K562 (cell line): Measurements from ENCODE around the gene CXCR6. TPM values are rescaled to one million over a fixed set of nuclear protein-coding genes. Genes with fewer than 3 reads are reported as not detected.
A peak's percentile ranks its signal among the peaks of the same experiment; 100 is the strongest.

Experiments used
- ATAC-seq: fragments of 200-7000 bp; cut with Tn5 transposase; 3 replicates; pipeline ENCODE4 v1.9.1; 2020; ENCODE audit warnings: moderate library complexity
- BruUV-seq: library from RNA; stranded (reverse); fragments of 400-500 nt; replicated peaks from 2 replicates; lab custom pipeline; 2021; lab: Mats Ljungman, UMichigan
- CTCF ChIA-PET: fragments of 300-600 bp; formaldehyde crosslinking; extraction: SDS; loops from one replicate; lab custom pipeline; 2021; ENCODE audit warnings: low intra/inter-chr PET ratio; lab: Yijun Ruan, JAX
- POLR2A ChIA-PET: fragments of 300-600, 350-650 bp; sonication (Branson Sonifier 250); formaldehyde crosslinking; extraction: SDS; loops from one replicate; lab custom pipeline; 2021; ENCODE audit warnings: antibody characterized with exemption, inconsistent platforms; lab: Yijun Ruan, JAX
- DNase-seq, 4 experiments: peaks; one replicate each; pipeline versions ENCODE4 v3.0.0 to v3.0.0-alpha.2; 2011 to 2018; ENCODE audit warnings: low spot score in 3 of 4, mixed read lengths in 3 of 4; ENCODE audit errors: extremely low read depth in 1 of 4
- FAIRE-seq: peaks from 2 replicates; lab custom pipeline; 2011; peaks lifted over from hg19 to GRCh38; lab: Jason Lieb, UNC
- H2AFZ ChIP-seq: 2 replicates; pipeline ENCODE4 v1.6.0; 2011; ENCODE audit warnings: low read depth, low read length, control low read depth, inconsistent platforms
- H3K27ac ChIP-seq: fragments of 200-600 bp; 3 replicates; pipeline ENCODE4 v1.8.0; 2011; ENCODE audit warnings: low read depth, mild to moderate bottlenecking, control low read depth, inconsistent platforms, low read length, moderate library complexity, mixed read lengths; ENCODE audit errors: extremely low read depth
- H3K27me3 ChIP-seq, 2 experiments: fragments of 300-600 bp in 1 of 2; 2 replicates in 1 of 2; 3 replicates in 1 of 2; pipeline versions ENCODE4 v1.6.0 to v1.8.0; 2011; ENCODE audit warnings: inconsistent platforms in 2 of 2, low read length in 2 of 2, mild to moderate bottlenecking in 1 of 2, mixed read lengths in 1 of 2, moderate library complexity in 1 of 2; ENCODE audit not compliant: control insufficient read depth in 2 of 2, insufficient read depth in 2 of 2
- H3K36me3 ChIP-seq: fragments of 300-600 bp; 3 replicates; pipeline ENCODE4 v1.8.0; 2011; ENCODE audit warnings: mild to moderate bottlenecking, low read length, inconsistent platforms; ENCODE audit not compliant: control insufficient read depth, insufficient read depth
- H3K4me1 ChIP-seq, 2 experiments: fragments of 200-600 bp in 1 of 2; replicated peaks in 1 of 2; 2 replicates in 1 of 2; 3 replicates in 1 of 2; pipeline versions ENCODE4 v1.5.1 to v1.8.0; 2011; ENCODE audit warnings: inconsistent platforms in 2 of 2, low read length in 2 of 2, mild to moderate bottlenecking in 1 of 2, mixed read lengths in 1 of 2, moderate library complexity in 1 of 2; ENCODE audit not compliant: control insufficient read depth in 2 of 2, insufficient read depth in 2 of 2
- H3K4me2 ChIP-seq: 2 replicates; pipeline ENCODE4 v1.6.1; 2011; ENCODE audit warnings: low read length, control low read depth, inconsistent platforms, mixed read lengths; ENCODE audit not compliant: insufficient read depth
- H3K4me3 ChIP-seq: fragments of 200-600 bp; sonication (generic), shearing (Covaris generic); 2 replicates; pipeline ENCODE4 v1.5.1; 2016; ENCODE audit warnings: control low read depth, inconsistent platforms
- H3K79me2 ChIP-seq: fragments of 200-600 bp; 3 replicates; pipeline ENCODE4 v1.8.0; 2011; ENCODE audit warnings: low read length, inconsistent platforms; ENCODE audit not compliant: control insufficient read depth, insufficient read depth
- H3K9ac ChIP-seq, 2 experiments: 2 replicates each; pipeline versions ENCODE4 v1.6.0 to v1.6.1; 2011; ENCODE audit warnings: low read depth in 2 of 2, low read length in 2 of 2, control low read depth in 1 of 2, inconsistent platforms in 1 of 2, mild to moderate bottlenecking in 1 of 2, mixed read lengths in 1 of 2; ENCODE audit not compliant: insufficient read depth in 1 of 2
- H3K9me1 ChIP-seq: one replicate; pipeline ENCODE4 v1.6.0; 2011; ENCODE audit warnings: inconsistent platforms, mild to moderate bottlenecking, low read length, moderate library complexity; ENCODE audit not compliant: control insufficient read depth, insufficient read depth
- H3K9me3 ChIP-seq: replicated peaks from 2 replicates; pipeline ENCODE4 v1.5.1; 2011; ENCODE audit warnings: low read depth, low read length, inconsistent platforms; ENCODE audit not compliant: control insufficient read depth, insufficient read depth
- H4K20me1 ChIP-seq: replicated peaks from 2 replicates; pipeline ENCODE4 v1.6.1; 2011; ENCODE audit warnings: low read length, inconsistent platforms, mixed read lengths; ENCODE audit not compliant: control insufficient read depth, insufficient read depth
- BMI1 ChIP-seq: fragments of 150-350 bp; IDR thresholded peaks from 2 replicates; pipeline ENCODE4 v1.6.1; 2014; ENCODE audit warnings: low read length
- CEBPG ChIP-seq, 3 experiments: fragments of 200-800 bp in 1 of 3; sonication (Bioruptor generic) in 1 of 3; sonication (generic) in 1 of 3; formaldehyde crosslinking in 1 of 3; IDR thresholded peaks in 2 of 3; conservative IDR thresholded peaks in 1 of 3; 2 replicates each; pipeline versions ENCODE4 v1.6.1 to v1.8.0; 2016 to 2022; ENCODE audit warnings: missing compliant biosample characterization in 2 of 3, missing genetic modification characterization in 2 of 3, mild to moderate bottlenecking in 1 of 3, missing genetic modification reagents in 1 of 3
- EP300 ChIP-seq: IDR thresholded peaks from 2 replicates; pipeline ENCODE4 v1.6.1; 2012; ENCODE audit warnings: low read length, improper control_type of control experiment
- EZH2 ChIP-seq: IDR thresholded peaks from 2 replicates; pipeline ENCODE4 v1.6.1; 2012; ENCODE audit warnings: low read depth, mild to moderate bottlenecking, inconsistent platforms, low read length, borderline replicate concordance
- GTF2A2 ChIP-seq: IDR thresholded peaks from 2 replicates; pipeline ENCODE4 v1.6.1; 2016; ENCODE audit warnings: mild to moderate bottlenecking, missing genetic modification characterization, missing compliant biosample characterization
- KDM4B ChIP-seq, 2 experiments: fragments of 450-650 bp in 1 of 2; sonication (generic) in 1 of 2; IDR thresholded peaks; 2 replicates each; pipeline ENCODE4 v1.6.1; 2016 to 2017; ENCODE audit warnings: borderline replicate concordance in 2 of 2, antibody characterized with exemption in 1 of 2, low read depth in 1 of 2, mild to moderate bottlenecking in 1 of 2
- NRF1 ChIP-seq, 2 experiments: fragments of 450-650 bp; IDR thresholded peaks in 1 of 2; conservative IDR thresholded peaks in 1 of 2; 2 replicates each; pipeline ENCODE4 v1.6.1; 2014; ENCODE audit warnings: mild to moderate bottlenecking in 2 of 2
- POLR3G ChIP-seq: IDR thresholded peaks from 2 replicates; pipeline ENCODE4 v1.6.1; 2011; ENCODE audit not compliant: insufficient read length, insufficient replicate concordance; ENCODE audit errors: extremely low read depth
- SIRT6 ChIP-seq: IDR thresholded peaks from one replicate; pipeline ENCODE4 v1.6.1; 2012; ENCODE audit warnings: low read depth, mild to moderate bottlenecking, control low read depth, inconsistent platforms, low read length, moderate library complexity
- TAF15 ChIP-seq: fragments of 200-400 bp; formaldehyde crosslinking; IDR thresholded peaks from 2 replicates; pipeline ENCODE4 v1.6.1; 2017; ENCODE audit warnings: mild to moderate bottlenecking, low read depth, low read length, moderate library complexity
- XRCC4 ChIP-seq: IDR thresholded peaks from one replicate; pipeline ENCODE4 v1.6.1; 2011; ENCODE audit not compliant: insufficient read depth, insufficient read length; ENCODE audit errors: extremely low read depth
- ZBTB7A ChIP-seq: IDR thresholded peaks from 2 replicates; pipeline ENCODE4 v1.6.1; 2011; ENCODE audit warnings: low read depth, mild to moderate bottlenecking, low read length, moderate library complexity, borderline replicate concordance; ENCODE audit not compliant: control insufficient read depth
- ZNF24 ChIP-seq: fragments of 450-650 bp; IDR thresholded peaks from 2 replicates; pipeline ENCODE4 v1.6.1; 2016
- ZNF717 ChIP-seq: fragments of 250-450 bp; sonication (Bioruptor Pico); IDR thresholded peaks from 2 replicates; pipeline ENCODE4 v1.5.0; 2021
- WGBS: fragments of 100-300 bp; shearing (Covaris generic); methylation state at CpG from one replicate; pipeline ENCODE4 v1.1.6; 2016; ENCODE audit warnings: low coverage, mixed read lengths; ENCODE audit not compliant: insufficient coverage; ENCODE audit errors: missing lambda C conversion rate; 5-methylcytosine and 5-hydroxymethylcytosine counted together
- in situ Hi-C: fragments of 300-500 bp; cut with MboI; formaldehyde crosslinking; loops from 4 replicates; pipeline ENCODE4 v1.15.0; 2018; ENCODE audit warnings: inconsistent platforms, mixed read lengths
- intact Hi-C: fragments of 100-400 bp; cut with micrococcal nuclease; formaldehyde crosslinking; loops from 2 replicates; pipeline ENCODE4 v1.14.2; 2022
- polyA plus RNA-seq, 8 experiments: library from polyadenylated mRNA; depleted of rRNA in 4 of 8; stranded (reverse) in 5 of 8; unstranded in 3 of 8; fragments of >200 nt; fragmentation: Nextera tagmentation in 2 of 8; fragmentation: Illumina TruSeq in 1 of 8; extraction: Ambion mirVana in 2 of 8; extraction: Trizol in 1 of 8; gene quantifications; 2 replicates each; pipeline versions ENCODE4 v1.2.1 to v1.2.3, GENCODE V29; 2011 to 2014; ENCODE audit warnings: inconsistent platforms in 1 of 8, missing spikeins in 1 of 8
- total RNA-seq, 7 experiments: library from RNA; depleted of rRNA in 6 of 7; stranded (reverse); fragments of >200 nt in 6 of 7; fragmentation: Illumina TruSeq in 2 of 7; extraction: Trizol in 2 of 7; gene quantifications; 2 replicates each; pipeline versions ENCODE4 v1.2.1 to v1.2.3, GENCODE V29; 2011 to 2021; ENCODE audit warnings: low replicate concordance in 1 of 7
- TF ChIP-seq, protein P1 (sequence below): fragments of 450-650 bp; IDR thresholded peaks from 2 replicates; pipeline ENCODE4 v1.6.1; 2018; ENCODE audit warnings: mild to moderate bottlenecking, low read depth; ENCODE audit not compliant: partially characterized antibody
- TF ChIP-seq, protein P2 (sequence below): fragments of 250-450 bp; sonication (Bioruptor Pico); IDR thresholded peaks from 2 replicates; pipeline ENCODE4 v1.8.0; 2021; ENCODE audit warnings: borderline replicate concordance, mild to moderate bottlenecking, moderate library complexity; ENCODE audit not compliant: poor library complexity, severe bottlenecking
- TF ChIP-seq, protein P3 (sequence below), 2 experiments: fragments of 450-650 bp; IDR thresholded peaks; 2 replicates each; pipeline ENCODE4 v1.6.1; 2016

Gene CXCR6
- total and polyA plus RNA-seq, 9 of the 15 experiments (the other 6 are each of a cell fraction or from before 2014, with no cell fraction given) = 0.28 TPM; not detected in 8

GRCh38 chr3:45984331-45985312 is 41.4 kb downstream of the CXCR6 start:
- Histone ChIP-seq H4K20me1 (peaks cover 27% of the 10 kb centered on the region), H3K4me3 (no peak overlapping the region), H3K27ac (no peak overlapping the region), H2AFZ (no peak overlapping the region), H3K9me1 (peaks cover 7% of the 10 kb centered on the region), H3K9ac (0 out of 4 replicates have a peak overlapping the region, but pooled peaks of 1 of the 2 experiments have one; percentile 40), H3K36me3 (peaks cover 55% of the 10 kb centered on the region), H3K4me2 (no peak overlapping the region), H3K27me3 (no peaks in the 10 kb centered on the region), H3K4me1 (peaks cover 3 to 41% of the 10 kb centered on the region in 2 experiments; a peak in 4 of 5 replicates), H3K79me2 (peaks cover 39% of the 10 kb centered on the region), H3K9me3 (no peaks in the 10 kb centered on the region)
- ChIA-PET CTCF (no interaction called here), POLR2A (interaction anchor here (0.5 to 1.7 kb wide), 8 partner anchors 8 to 113 kb away, joined by 3 to 5 read pairs (median 3); no protein-coding TSS in a partner anchor)
- FAIRE-seq (peak; percentile 23), ATAC-seq (no peak), DNase-seq (no peak)
- intact Hi-C loops = no loop called here
- in situ Hi-C loops = no loop called here
- TF ChIP-seq, protein P1, sequence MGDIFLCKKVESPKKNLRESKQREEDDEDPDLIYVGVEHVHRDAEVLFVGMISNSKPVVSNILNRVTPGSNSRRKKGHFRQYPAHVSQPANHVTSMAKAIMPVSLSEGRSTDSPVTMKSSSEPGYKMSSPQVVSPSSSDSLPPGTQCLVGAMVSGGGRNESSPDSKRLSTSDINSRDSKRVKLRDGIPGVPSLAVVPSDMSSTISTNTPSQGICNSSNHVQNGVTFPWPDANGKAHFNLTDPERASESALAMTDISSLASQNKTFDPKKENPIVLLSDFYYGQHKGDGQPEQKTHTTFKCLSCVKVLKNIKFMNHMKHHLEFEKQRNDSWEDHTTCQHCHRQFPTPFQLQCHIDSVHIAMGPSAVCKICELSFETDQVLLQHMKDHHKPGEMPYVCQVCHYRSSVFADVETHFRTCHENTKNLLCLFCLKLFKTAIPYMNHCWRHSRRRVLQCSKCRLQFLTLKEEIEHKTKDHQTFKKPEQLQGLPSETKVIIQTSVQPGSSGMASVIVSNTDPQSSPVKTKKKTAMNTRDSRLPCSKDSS = no peak
- TF ChIP-seq XRCC4 (no peak), KDM4B (IDR thresholded peaks at IDR 0.05; ENCODE audit: borderline replicate concordance in 2 of 2, low read depth in 1 of 2) (no peak), BMI1 (no peak), ZBTB7A (no peak), SIRT6 (no peak), CEBPG (CRISPR knock-in tag; IDR thresholded peaks at IDR 0.05) (no peak), CEBPG (tag; conservative IDR thresholded peaks at IDR 0.05 in 1 of 2, IDR thresholded peaks at IDR 0.05 in 1 of 2) (no peak), NRF1 (conservative IDR thresholded peaks at IDR 0.05 in 1 of 2, IDR thresholded peaks at IDR 0.05 in 1 of 2) (no peak), GTF2A2 (tag) (no peak), EP300 (no peak), ZNF717 (CRISPR knock-in tag) (no peak), POLR3G (no peak), TAF15 (no peak), EZH2 (no peak), ZNF24 (no peak)
- TF ChIP-seq, protein P2, sequence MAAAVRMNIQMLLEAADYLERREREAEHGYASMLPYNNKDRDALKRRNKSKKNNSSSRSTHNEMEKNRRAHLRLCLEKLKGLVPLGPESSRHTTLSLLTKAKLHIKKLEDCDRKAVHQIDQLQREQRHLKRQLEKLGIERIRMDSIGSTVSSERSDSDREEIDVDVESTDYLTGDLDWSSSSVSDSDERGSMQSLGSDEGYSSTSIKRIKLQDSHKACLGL (CRISPR knock-in tag) = no peak
- TF ChIP-seq, protein P3, sequence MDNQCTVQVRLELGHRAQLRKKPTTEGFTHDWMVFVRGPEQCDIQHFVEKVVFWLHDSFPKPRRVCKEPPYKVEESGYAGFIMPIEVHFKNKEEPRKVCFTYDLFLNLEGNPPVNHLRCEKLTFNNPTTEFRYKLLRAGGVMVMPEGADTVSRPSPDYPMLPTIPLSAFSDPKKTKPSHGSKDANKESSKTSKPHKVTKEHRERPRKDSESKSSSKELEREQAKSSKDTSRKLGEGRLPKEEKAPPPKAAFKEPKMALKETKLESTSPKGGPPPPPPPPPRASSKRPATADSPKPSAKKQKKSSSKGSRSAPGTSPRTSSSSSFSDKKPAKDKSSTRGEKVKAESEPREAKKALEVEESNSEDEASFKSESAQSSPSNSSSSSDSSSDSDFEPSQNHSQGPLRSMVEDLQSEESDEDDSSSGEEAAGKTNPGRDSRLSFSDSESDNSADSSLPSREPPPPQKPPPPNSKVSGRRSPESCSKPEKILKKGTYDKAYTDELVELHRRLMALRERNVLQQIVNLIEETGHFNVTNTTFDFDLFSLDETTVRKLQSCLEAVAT (IDR thresholded peaks at IDR 0.05) = no peak
- no TSS peak for BruUV-seq
- 66% methylated on average over 8 of the region's 8 CpGs for WGBS
